ENCODE measurements around the gene LSM7. TPM values are rescaled to one million over a fixed set of nuclear protein-coding genes. Genes with fewer than 3 reads are reported as not detected.

The LSM7 gene
- total and polyA plus RNA-seq, 9 of the 15 experiments (the other 6 are each of a cell fraction or from before 2014, with no cell fraction given) = 40.5 to 690 (median 265) TPM

DNA sequence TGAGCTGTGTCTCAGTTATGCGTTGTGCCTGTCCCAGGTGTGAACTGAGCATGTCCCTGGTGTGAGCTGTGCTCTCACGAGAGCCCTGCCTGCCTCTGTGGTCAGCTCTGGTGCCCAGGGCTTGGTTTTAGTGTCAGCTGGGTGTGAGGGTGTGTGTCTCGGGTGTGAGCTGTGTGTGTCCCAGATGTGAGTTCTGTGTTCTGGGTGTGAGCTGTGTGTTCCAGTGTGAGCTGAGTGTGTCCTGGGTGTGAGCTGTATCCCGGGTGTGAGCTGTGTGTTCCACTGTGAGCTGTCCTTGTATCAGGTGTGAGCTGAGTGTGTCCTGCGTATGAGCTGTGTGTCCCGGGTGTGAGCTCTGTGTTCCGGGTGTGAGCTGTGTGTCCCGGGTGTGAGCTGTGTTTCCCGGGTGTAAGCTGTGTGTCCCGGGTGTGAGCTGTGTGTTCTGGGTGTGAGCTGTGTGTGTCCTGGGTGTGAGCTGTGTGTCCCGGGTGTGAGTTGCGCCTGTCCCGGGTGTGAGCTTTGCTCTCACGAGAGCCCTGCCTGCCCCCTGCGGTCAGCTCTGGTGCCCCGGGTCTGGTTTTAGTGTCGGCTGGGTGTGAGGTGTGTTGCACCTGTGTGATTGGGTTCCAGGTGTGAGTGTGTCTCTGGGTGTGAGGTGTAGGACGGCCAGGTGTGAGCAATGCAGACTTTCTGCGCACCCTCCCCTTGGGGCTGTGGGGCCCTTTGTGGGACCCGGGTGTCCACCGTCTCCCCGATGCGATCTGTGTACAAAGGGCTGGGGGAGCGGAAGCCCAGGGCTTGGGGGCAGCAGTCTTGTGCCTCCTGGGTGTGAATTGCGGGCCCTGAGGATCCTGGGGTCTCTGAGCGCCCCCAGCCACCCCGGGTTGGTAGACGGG lies 39.3 kb downstream of the LSM7 start (continued):
- TF ChIP-seq, protein P1, sequence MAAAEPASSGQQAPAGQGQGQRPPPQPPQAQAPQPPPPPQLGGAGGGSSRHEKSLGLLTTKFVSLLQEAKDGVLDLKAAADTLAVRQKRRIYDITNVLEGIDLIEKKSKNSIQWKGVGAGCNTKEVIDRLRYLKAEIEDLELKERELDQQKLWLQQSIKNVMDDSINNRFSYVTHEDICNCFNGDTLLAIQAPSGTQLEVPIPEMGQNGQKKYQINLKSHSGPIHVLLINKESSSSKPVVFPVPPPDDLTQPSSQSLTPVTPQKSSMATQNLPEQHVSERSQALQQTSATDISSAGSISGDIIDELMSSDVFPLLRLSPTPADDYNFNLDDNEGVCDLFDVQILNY (CRISPR knock-in tag; IDR thresholded peaks at IDR 0.05) = no peak
- no peak for TF ChIP-seq U2AF1 (optimal IDR thresholded peaks at IDR 0.05; ENCODE audit: low read depth, low read length)
- TF ChIP-seq ARID1B (IDR thresholded peaks at IDR 0.05) = no peak
- TF ChIP-seq, protein P2, sequence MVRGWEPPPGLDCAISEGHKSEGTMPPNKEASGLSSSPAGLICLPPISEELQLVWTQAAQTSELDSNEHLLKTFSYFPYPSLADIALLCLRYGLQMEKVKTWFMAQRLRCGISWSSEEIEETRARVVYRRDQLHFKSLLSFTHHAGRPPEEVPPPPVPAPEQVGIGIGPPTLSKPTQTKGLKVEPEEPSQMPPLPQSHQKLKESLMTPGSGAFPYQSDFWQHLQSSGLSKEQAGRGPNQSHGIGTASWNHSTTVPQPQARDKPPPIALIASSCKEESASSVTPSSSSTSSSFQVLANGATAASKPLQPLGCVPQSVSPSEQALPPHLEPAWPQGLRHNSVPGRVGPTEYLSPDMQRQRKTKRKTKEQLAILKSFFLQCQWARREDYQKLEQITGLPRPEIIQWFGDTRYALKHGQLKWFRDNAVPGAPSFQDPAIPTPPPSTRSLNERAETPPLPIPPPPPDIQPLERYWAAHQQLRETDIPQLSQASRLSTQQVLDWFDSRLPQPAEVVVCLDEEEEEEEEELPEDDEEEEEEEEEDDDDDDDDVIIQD (CRISPR knock-in tag; IDR thresholded peaks at IDR 0.05) = no peak
- TF ChIP-seq, protein P3, sequence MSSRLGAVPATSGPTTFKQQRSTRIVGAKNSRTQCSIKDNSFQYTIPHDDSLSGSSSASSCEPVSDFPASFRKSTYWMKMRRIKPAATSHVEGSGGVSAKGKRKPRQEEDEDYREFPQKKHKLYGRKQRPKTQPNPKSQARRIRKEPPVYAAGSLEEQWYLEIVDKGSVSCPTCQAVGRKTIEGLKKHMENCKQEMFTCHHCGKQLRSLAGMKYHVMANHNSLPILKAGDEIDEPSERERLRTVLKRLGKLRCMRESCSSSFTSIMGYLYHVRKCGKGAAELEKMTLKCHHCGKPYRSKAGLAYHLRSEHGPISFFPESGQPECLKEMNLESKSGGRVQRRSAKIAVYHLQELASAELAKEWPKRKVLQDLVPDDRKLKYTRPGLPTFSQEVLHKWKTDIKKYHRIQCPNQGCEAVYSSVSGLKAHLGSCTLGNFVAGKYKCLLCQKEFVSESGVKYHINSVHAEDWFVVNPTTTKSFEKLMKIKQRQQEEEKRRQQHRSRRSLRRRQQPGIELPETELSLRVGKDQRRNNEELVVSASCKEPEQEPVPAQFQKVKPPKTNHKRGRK (tag; IDR thresholded peaks at IDR 0.05) = no peak
- no peak for TF ChIP-seq SRSF9 (IDR thresholded peaks at IDR 0.05; ENCODE audit: borderline replicate concordance, low read depth, low read length)
- TF ChIP-seq, protein P4, sequence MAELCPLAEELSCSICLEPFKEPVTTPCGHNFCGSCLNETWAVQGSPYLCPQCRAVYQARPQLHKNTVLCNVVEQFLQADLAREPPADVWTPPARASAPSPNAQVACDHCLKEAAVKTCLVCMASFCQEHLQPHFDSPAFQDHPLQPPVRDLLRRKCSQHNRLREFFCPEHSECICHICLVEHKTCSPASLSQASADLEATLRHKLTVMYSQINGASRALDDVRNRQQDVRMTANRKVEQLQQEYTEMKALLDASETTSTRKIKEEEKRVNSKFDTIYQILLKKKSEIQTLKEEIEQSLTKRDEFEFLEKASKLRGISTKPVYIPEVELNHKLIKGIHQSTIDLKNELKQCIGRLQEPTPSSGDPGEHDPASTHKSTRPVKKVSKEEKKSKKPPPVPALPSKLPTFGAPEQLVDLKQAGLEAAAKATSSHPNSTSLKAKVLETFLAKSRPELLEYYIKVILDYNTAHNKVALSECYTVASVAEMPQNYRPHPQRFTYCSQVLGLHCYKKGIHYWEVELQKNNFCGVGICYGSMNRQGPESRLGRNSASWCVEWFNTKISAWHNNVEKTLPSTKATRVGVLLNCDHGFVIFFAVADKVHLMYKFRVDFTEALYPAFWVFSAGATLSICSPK (IDR thresholded peaks at IDR 0.05; ENCODE audit: borderline replicate concordance) = no peak
- TF ChIP-seq, protein P5, sequence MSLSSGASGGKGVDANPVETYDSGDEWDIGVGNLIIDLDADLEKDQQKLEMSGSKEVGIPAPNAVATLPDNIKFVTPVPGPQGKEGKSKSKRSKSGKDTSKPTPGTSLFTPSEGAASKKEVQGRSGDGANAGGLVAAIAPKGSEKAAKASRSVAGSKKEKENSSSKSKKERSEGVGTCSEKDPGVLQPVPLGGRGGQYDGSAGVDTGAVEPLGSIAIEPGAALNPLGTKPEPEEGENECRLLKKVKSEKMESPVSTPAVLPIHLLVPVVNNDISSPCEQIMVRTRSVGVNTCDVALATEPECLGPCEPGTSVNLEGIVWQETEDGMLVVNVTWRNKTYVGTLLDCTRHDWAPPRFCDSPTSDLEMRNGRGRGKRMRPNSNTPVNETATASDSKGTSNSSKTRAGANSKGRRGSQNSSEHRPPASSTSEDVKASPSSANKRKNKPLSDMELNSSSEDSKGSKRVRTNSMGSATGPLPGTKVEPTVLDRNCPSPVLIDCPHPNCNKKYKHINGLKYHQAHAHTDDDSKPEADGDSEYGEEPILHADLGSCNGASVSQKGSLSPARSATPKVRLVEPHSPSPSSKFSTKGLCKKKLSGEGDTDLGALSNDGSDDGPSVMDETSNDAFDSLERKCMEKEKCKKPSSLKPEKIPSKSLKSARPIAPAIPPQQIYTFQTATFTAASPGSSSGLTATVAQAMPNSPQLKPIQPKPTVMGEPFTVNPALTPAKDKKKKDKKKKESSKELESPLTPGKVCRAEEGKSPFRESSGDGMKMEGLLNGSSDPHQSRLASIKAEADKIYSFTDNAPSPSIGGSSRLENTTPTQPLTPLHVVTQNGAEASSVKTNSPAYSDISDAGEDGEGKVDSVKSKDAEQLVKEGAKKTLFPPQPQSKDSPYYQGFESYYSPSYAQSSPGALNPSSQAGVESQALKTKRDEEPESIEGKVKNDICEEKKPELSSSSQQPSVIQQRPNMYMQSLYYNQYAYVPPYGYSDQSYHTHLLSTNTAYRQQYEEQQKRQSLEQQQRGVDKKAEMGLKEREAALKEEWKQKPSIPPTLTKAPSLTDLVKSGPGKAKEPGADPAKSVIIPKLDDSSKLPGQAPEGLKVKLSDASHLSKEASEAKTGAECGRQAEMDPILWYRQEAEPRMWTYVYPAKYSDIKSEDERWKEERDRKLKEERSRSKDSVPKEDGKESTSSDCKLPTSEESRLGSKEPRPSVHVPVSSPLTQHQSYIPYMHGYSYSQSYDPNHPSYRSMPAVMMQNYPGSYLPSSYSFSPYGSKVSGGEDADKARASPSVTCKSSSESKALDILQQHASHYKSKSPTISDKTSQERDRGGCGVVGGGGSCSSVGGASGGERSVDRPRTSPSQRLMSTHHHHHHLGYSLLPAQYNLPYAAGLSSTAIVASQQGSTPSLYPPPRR (CRISPR knock-in tag; IDR thresholded peaks at IDR 0.05; ENCODE audit: borderline replicate concordance) = no peak
- TF ChIP-seq, protein P6, sequence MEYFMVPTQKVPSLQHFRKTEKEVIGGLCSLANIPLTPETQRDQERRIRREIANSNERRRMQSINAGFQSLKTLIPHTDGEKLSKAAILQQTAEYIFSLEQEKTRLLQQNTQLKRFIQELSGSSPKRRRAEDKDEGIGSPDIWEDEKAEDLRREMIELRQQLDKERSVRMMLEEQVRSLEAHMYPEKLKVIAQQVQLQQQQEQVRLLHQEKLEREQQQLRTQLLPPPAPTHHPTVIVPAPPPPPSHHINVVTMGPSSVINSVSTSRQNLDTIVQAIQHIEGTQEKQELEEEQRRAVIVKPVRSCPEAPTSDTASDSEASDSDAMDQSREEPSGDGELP (CRISPR knock-in tag; IDR thresholded peaks at IDR 0.05; ENCODE audit: borderline replicate concordance) = 0 out of 2 replicates have a peak, but pooled peaks have one; percentile 27
- no peak for TF ChIP-seq NONO (IDR thresholded peaks at IDR 0.05; ENCODE audit: low read depth in 2 of 2, low read length in 1 of 2)

All from K562 (cell line).